Neutrophil (primary cell): ENCODE measurements around the gene TMEM45B.

Experiments used
- H3K27ac ChIP-seq: fragments of 200-600 bp; sonication (generic); 2 replicates; pipeline ENCODE4 v1.5.1; 2016; ENCODE audit warnings: mild to moderate bottlenecking, moderate library complexity
- H3K27me3 ChIP-seq: fragments of 200-600 bp; sonication (generic); 2 replicates; pipeline ENCODE4 v1.6.0; 2016; ENCODE audit warnings: mild to moderate bottlenecking
- H3K36me3 ChIP-seq: fragments of 200-600 bp; sonication (generic); 2 replicates; pipeline ENCODE4 v1.5.1; 2017
- H3K4me1 ChIP-seq, 2 experiments: fragments of 200-600 bp in 1 of 2; sonication (generic) in 1 of 2; 1 replicate in 1 of 2; 2 replicates in 1 of 2; pipeline versions ENCODE4 v1.5.1 to v1.6.1; 2013 to 2016; ENCODE audit warnings: low read depth in 1 of 2, low read length in 1 of 2, mild to moderate bottlenecking in 1 of 2, moderate library complexity in 1 of 2; ENCODE audit not compliant: control insufficient read depth in 1 of 2, insufficient read depth in 1 of 2
- H3K4me3 ChIP-seq, 2 experiments: fragments of 200-600 bp in 1 of 2; sonication (generic) in 1 of 2; 1 replicate in 1 of 2; 2 replicates in 1 of 2; pipeline ENCODE4 v1.5.1; 2013 to 2016; ENCODE audit warnings: low read depth in 1 of 2, low read length in 1 of 2, mild to moderate bottlenecking in 1 of 2, moderate library complexity in 1 of 2
- H3K9me3 ChIP-seq: fragments of 200-600 bp; sonication (generic); 2 replicates; pipeline ENCODE4 v1.5.1; 2016
- CTCF ChIP-seq: fragments of 200-600 bp; sonication (generic); IDR thresholded peaks from 2 replicates; pipeline ENCODE4 v1.5.1; 2016; ENCODE audit warnings: antibody characterized with exemption

Gene TMEM45B

GRCh38 chr11:129787532-129788155 is 28.0 kb upstream of the TMEM45B start:
- Histone ChIP-seq H3K4me3 (no peak overlapping the region), H3K9me3 (no peaks in the 10 kb centered on the region), H3K27ac (no peak overlapping the region), H3K36me3 (no peaks in the 10 kb centered on the region), H3K27me3 (peaks cover 41% of the 10 kb centered on the region), H3K4me1 (no peaks in the 10 kb centered on the region)
- no peak for TF ChIP-seq CTCF

- Histone ChIP-seq H3K4me1 (no peaks in the 10 kb centered on the region), H3K27ac (no peak overlapping the region), H3K4me3 (no peak overlapping the region), H3K36me3 (no peaks in the 10 kb centered on the region), H3K27me3 (peaks cover 41% of the 10 kb centered on the region), H3K9me3 (no peaks in the 10 kb centered on the region)
- TF ChIP-seq CTCF: no peak
Measured at GRCh38 chr11:129788278-129788677, 27.4 kb upstream of the TMEM45B start.

GRCh38 chr11:129790106-129790505 is 25.5 kb upstream of the TMEM45B start:
- no peaks in the 10 kb centered on the region for H3K9me3 ChIP-seq
- H3K4me1 ChIP-seq: no peaks in the 10 kb centered on the region
- H3K36me3 ChIP-seq: no peaks in the 10 kb centered on the region
- no peak overlapping the region for H3K27ac ChIP-seq
- H3K27me3 ChIP-seq: peaks cover 41% of the 10 kb centered on the region
- no peak for TF ChIP-seq CTCF
- H3K4me3 ChIP-seq: no peak overlapping the region

GRCh38 chr11:129791515-129791914 is 24.1 kb upstream of the TMEM45B start:
- H3K36me3 ChIP-seq: no peaks in the 10 kb centered on the region
- TF ChIP-seq CTCF: no peak

GRCh38 chr11:129792663-129793062 is 23.0 kb upstream of the TMEM45B start:
- H3K9me3 ChIP-seq: no peaks in the 10 kb centered on the region
- H3K27ac ChIP-seq: no peak overlapping the region
- no peak for TF ChIP-seq CTCF
- H3K4me1 ChIP-seq: no peaks in the 10 kb centered on the region
- H3K27me3 ChIP-seq: peaks cover 32% of the 10 kb centered on the region
- H3K4me3 ChIP-seq: no peak overlapping the region
- H3K36me3 ChIP-seq: no peaks in the 10 kb centered on the region

More at GRCh38 chr11:129791515-129791914, 24.1 kb upstream of the TMEM45B start:
- Histone ChIP-seq H3K4me3 (no peak overlapping the region), H3K9me3 (no peaks in the 10 kb centered on the region), H3K27ac (no peak overlapping the region), H3K4me1 (no peaks in the 10 kb centered on the region), H3K27me3 (peaks cover 37% of the 10 kb centered on the region)

GRCh38 chr11:129795089-129795488 is 20.6 kb upstream of the TMEM45B start:
- Histone ChIP-seq H3K9me3 (no peaks in the 10 kb centered on the region), H3K4me3 (no peak overlapping the region), H3K36me3 (no peaks in the 10 kb centered on the region), H3K27ac (no peak overlapping the region), H3K27me3 (peaks cover 13% of the 10 kb centered on the region), H3K4me1 (no peaks in the 10 kb centered on the region)
- no peak for TF ChIP-seq CTCF
